Vagina (tissue), 2 donors: ENCODE measurements around the gene EPHA10.
"Not testable (repeated sequence)": the region's sequence is repeated elsewhere in the genome, so short reads cannot be mapped to it uniquely, and the experiment has no call there.

Experiments
- CTCF ChIP-seq, 3 experiments: fragments of 450-650 bp in 2 of 3; fragments of 200-600 bp in 1 of 3; sonication (generic) in 1 of 3; IDR thresholded peaks; one replicate each; pipeline ENCODE4 v1.5.1; 2017 to 2019; ENCODE audit warnings: antibody characterized with exemption in 3 of 3, mild to moderate bottlenecking in 2 of 3, moderate library complexity in 2 of 3
- POLR2AphosphoS5 ChIP-seq, 2 donors: sonication (generic); formaldehyde crosslinking; IDR thresholded peaks; one replicate each; pipeline ENCODE4 v1.9.0; 2017; ENCODE audit warnings: antibody characterized with exemption in 2 of 2, mild to moderate bottlenecking in 2 of 2, low read depth in 1 of 2; ENCODE audit not compliant: insufficient read depth in 1 of 2

DNA sequence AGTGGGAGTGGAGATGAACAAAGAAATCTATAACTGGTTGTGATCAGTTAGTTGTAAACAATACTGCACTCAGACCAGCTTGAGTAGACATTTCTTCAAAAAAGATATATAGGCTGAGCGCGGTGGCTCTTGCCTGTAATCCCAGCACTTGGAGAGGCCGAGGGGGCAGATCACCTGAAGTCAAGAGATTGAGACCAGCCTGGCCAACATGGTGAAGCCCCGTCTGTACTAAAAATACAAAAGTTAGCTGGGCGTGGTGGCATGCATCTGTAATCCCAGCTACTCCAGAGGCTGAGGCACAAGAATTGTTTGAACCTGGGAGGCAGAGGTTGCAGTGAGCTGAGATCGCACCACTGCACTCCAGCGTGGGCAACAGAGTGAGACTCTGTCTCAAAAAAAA, 26.9 kb downstream of the EPHA10 start:
- not testable (repeated sequence) for TF ChIP-seq CTCF (IDR thresholded peaks at IDR 0.05); POLR2AphosphoS5 (IDR thresholded peaks at IDR 0.05; ENCODE audit: insufficient read depth in 1 of 2, low read depth in 1 of 2)
